HCT116 (cell line): ENCODE data around the gene ZNF576. TPM values are rescaled to one million over a fixed set of nuclear protein-coding genes. Genes with fewer than 3 reads are reported as not detected.

Experiments
- ATAC-seq: fragments of 200-7000 bp; cut with Tn5 transposase; 2 replicates; pipeline ENCODE4 v1.9.1; 2020; ENCODE audit warnings: mild to moderate bottlenecking, moderate library complexity
- BruUV-seq: library from RNA; stranded (reverse); fragments of 400-500 nt; replicated peaks from 2 replicates; lab custom pipeline; 2021; lab: Mats Ljungman, UMichigan
- CTCF ChIA-PET: fragments of 300-600 bp; sonication (Branson Sonifier 250); formaldehyde crosslinking; loops from one replicate; lab custom pipeline; 2021; ENCODE audit warnings: antibody characterized with exemption; lab: Charles Lee
- POLR2A ChIA-PET: fragments of 300-600, 350-600 bp; sonication (Branson Sonifier 250); formaldehyde crosslinking; loops from one replicate; lab custom pipeline; 2021; ENCODE audit warnings: antibody characterized with exemption; lab: Charles Lee
- RAD21 ChIA-PET, 2 experiments: fragments of 300-600 bp; sonication (Branson Sonifier 250); formaldehyde crosslinking; loops; one replicate each; lab custom pipeline; 2023; ENCODE audit warnings: low total read pairs in 2 of 2; ENCODE audit not compliant: uncharacterized antibody in 2 of 2, unreplicated experiment in 2 of 2, low non-redundant PET in 1 of 2; lab: Charles Lee
- DNase-seq: peaks from one replicate; pipeline ENCODE4 v3.0.0-alpha.2; 2010; ENCODE audit warnings: low read depth, low spot score
- H2AFZ ChIP-seq: fragments of 200-600 bp; shearing (Covaris generic), sonication (generic); 2 replicates; pipeline ENCODE4 v1.6.1; 2017; ENCODE audit warnings: low read depth, mixed run types, mixed read lengths, antibody characterized with exemption, low read length; ENCODE audit not compliant: poor library complexity, severe bottlenecking
- H3K27ac ChIP-seq: 2 replicates; pipeline ENCODE4 v1.5.1; 2012; ENCODE audit warnings: low read depth, low read length
- H3K27me3 ChIP-seq: fragments of 200-600 bp; sonication (generic); 2 replicates; pipeline ENCODE4 v1.6.1; 2016; ENCODE audit warnings: mixed run types, low read length, mixed read lengths; ENCODE audit not compliant: insufficient read depth
- H3K36me3 ChIP-seq, 2 experiments: fragments of 200-500 bp in 1 of 2; fragments of 200-600 bp in 1 of 2; sonication (Bioruptor generic) in 1 of 2; sonication (generic) in 1 of 2; 2 replicates each; pipeline versions ENCODE4 v1.5.1 to v1.6.1; 2014 to 2016; ENCODE audit warnings: low read length in 2 of 2, inconsistent platforms in 1 of 2, mixed read lengths in 1 of 2, mixed run types in 1 of 2; ENCODE audit not compliant: insufficient read depth in 2 of 2, control insufficient read depth in 1 of 2
- H3K4me1 ChIP-seq, 2 experiments: fragments of 200-600 bp in 1 of 2; sonication (generic) in 1 of 2; 2 replicates each; pipeline versions ENCODE4 v1.5.1 to v1.6.1; 2012 to 2017; ENCODE audit warnings: low read length in 2 of 2, inconsistent platforms in 1 of 2, mild to moderate bottlenecking in 1 of 2, mixed read lengths in 1 of 2, mixed run types in 1 of 2, moderate library complexity in 1 of 2; ENCODE audit not compliant: insufficient read depth in 2 of 2, control insufficient read depth in 1 of 2
- H3K4me2 ChIP-seq: fragments of 200-600 bp; sonication (generic); 2 replicates; pipeline ENCODE4 v1.6.1; 2017; ENCODE audit warnings: mixed run types, low read length, mixed read lengths
- H3K4me3 ChIP-seq, 2 experiments: fragments of 200-600 bp in 1 of 2; sonication (generic) in 1 of 2; replicated peaks in 1 of 2; 2 replicates each; pipeline ENCODE4 v1.5.1; 2011 to 2016; ENCODE audit warnings: low read length in 2 of 2, control low read depth in 1 of 2, low read depth in 1 of 2, mild to moderate bottlenecking in 1 of 2, mixed read lengths in 1 of 2, mixed run types in 1 of 2
- H3K79me2 ChIP-seq: fragments of 200-600 bp; sonication (generic); 2 replicates; pipeline ENCODE4 v1.6.1; 2017; ENCODE audit warnings: mild to moderate bottlenecking, mixed run types, low read length, moderate library complexity, mixed read lengths; ENCODE audit not compliant: insufficient read depth
- H3K9ac ChIP-seq: fragments of 200-600 bp; sonication (generic); 2 replicates; pipeline ENCODE4 v1.6.1; 2016; ENCODE audit warnings: low read length, mixed read lengths
- H3K9me2 ChIP-seq: fragments of 200-600 bp; sonication (generic), shearing (Covaris generic); 2 replicates; pipeline ENCODE4 v1.6.1; 2017; ENCODE audit warnings: mixed run types, mild to moderate bottlenecking, moderate library complexity; ENCODE audit not compliant: insufficient read depth
- H3K9me3 ChIP-seq, 2 experiments: fragments of 200-500 bp in 1 of 2; fragments of 200-600 bp in 1 of 2; sonication (Bioruptor generic) in 1 of 2; sonication (generic) in 1 of 2; 2 replicates each; pipeline ENCODE4 v1.6.1; 2014 to 2017; ENCODE audit warnings: low read length in 2 of 2, mixed read lengths in 2 of 2, inconsistent platforms in 1 of 2, low read depth in 1 of 2, mild to moderate bottlenecking in 1 of 2, mixed run types in 1 of 2, moderate library complexity in 1 of 2; ENCODE audit not compliant: control insufficient read depth in 1 of 2, insufficient read depth in 1 of 2
- H4K20me1 ChIP-seq: fragments of 200-600 bp; sonication (generic), shearing (Covaris generic); 2 replicates; pipeline ENCODE4 v1.6.1; 2017; ENCODE audit warnings: mixed run types, mild to moderate bottlenecking, moderate library complexity; ENCODE audit not compliant: insufficient read depth
- EGR1 ChIP-seq: IDR thresholded peaks from 2 replicates; pipeline ENCODE4 v1.6.1; 2012; ENCODE audit warnings: low read depth
- EZH2phosphoT487 ChIP-seq: fragments of 200-600 bp; IDR thresholded peaks from 2 replicates; pipeline ENCODE4 v1.6.1; 2018; ENCODE audit warnings: antibody characterized with exemption, borderline replicate concordance
- POLR2A ChIP-seq: IDR thresholded peaks from 2 replicates; pipeline ENCODE4 v1.7.0; 2011; ENCODE audit warnings: borderline replicate concordance; ENCODE audit not compliant: insufficient read depth, insufficient read length; ENCODE audit errors: extremely low read depth
- POLR2AphosphoS5 ChIP-seq: IDR thresholded peaks from 2 replicates; pipeline ENCODE4 v1.6.1; 2011; ENCODE audit warnings: mild to moderate bottlenecking, low read depth, low read length, moderate library complexity
- RAD21 ChIP-seq: IDR thresholded peaks from 2 replicates; pipeline ENCODE4 v1.6.1; 2012; ENCODE audit warnings: low read depth, mild to moderate bottlenecking
- REST ChIP-seq: IDR thresholded peaks from 2 replicates; pipeline ENCODE4 v1.6.1; 2012; ENCODE audit warnings: low read depth
- SRF ChIP-seq: IDR thresholded peaks from 2 replicates; pipeline ENCODE4 v1.6.1; 2012; ENCODE audit warnings: low read depth
- TCF7L2 ChIP-seq: IDR thresholded peaks from 2 replicates; pipeline ENCODE4 v1.7.0; 2011; ENCODE audit warnings: borderline replicate concordance, inconsistent platforms; ENCODE audit not compliant: insufficient read depth, insufficient read length; ENCODE audit errors: extremely low read depth
- ZNF274 ChIP-seq: fragments of 200-500 bp; sonication (Bioruptor generic); IDR thresholded peaks from 2 replicates; pipeline ENCODE4 v1.6.1; 2014; ENCODE audit warnings: mild to moderate bottlenecking, low read depth, low read length, inconsistent platforms
- intact Hi-C: fragments of 100-400 bp; cut with micrococcal nuclease; formaldehyde crosslinking; loops from 2 replicates; pipeline ENCODE4 v1.10.0; 2022
- total RNA-seq: library from RNA; stranded (reverse); gene quantifications from one replicate; pipeline ENCODE4 v1.2.1, GENCODE V29; 2021; ENCODE audit not compliant: unreplicated experiment
- TF ChIP-seq, protein P1 (sequence below): IDR thresholded peaks from 2 replicates; pipeline ENCODE4 v1.6.1; 2012
- TF ChIP-seq, protein P2 (sequence below): IDR thresholded peaks from 2 replicates; pipeline ENCODE4 v1.6.1; 2011; ENCODE audit warnings: mild to moderate bottlenecking, low read length, moderate library complexity; ENCODE audit not compliant: insufficient replicate concordance; ENCODE audit errors: extremely low read depth

The ZNF576 gene
- total RNA-seq, 1 experiment from 2014 or later = 11.2 TPM

GRCh38 chr19:43569657-43570056 is 26.7 kb upstream of the ZNF576 start (continued):
- TF ChIP-seq REST (no peak), ZNF274 (no peak), RAD21 (no peak), EGR1 (no peak), SRF (no peak), POLR2A (no peak)
- TF ChIP-seq, protein P1, sequence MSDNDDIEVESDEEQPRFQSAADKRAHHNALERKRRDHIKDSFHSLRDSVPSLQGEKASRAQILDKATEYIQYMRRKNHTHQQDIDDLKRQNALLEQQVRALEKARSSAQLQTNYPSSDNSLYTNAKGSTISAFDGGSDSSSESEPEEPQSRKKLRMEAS = no peak

DNA sequence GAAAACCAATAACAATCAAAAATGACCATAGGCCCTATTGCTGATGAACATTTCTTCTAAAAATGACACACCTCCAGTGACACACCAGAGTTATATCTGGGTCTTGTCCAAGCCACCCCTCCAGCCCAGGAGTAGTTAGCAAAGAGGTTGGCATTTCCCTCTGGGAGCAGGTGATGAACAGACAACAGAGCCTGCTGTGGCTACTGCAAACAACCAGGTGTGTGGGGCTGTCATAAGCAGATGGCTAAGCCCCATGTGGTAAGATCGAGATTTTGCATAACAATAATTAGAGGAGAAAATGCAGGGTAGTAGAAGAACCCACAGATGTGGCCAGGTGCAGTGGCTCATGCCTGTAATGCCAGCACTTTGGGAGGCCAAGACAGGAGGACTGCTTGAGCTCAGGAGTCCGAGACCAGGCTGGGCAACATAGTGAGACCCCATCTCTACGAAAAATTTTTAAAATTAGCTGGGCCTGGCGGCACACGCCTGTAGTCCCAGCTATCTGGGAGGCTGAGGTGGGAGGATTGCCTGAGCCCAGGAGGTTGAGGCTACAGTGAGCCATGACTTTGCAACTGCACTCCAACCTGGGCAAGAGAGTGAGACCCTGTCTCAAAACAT is 26.1 kb upstream of the ZNF576 start:
- no peaks in the 10 kb centered on the region for H3K36me3 ChIP-seq
- RAD21 ChIA-PET = no interaction called here
- no peaks in the 10 kb centered on the region for H3K9me2 ChIP-seq
- H3K4me2 ChIP-seq = no peak overlapping the region
- H4K20me1 ChIP-seq = no peaks in the 10 kb centered on the region
- no peak overlapping the region for H3K4me3 ChIP-seq
- no peak for ATAC-seq
- intact Hi-C loops = no loop called here
- DNase-seq = no peak
- no TSS peak for BruUV-seq
- H2AFZ ChIP-seq = no peak overlapping the region
- CTCF ChIA-PET = no interaction called here
- no peak overlapping the region for H3K27ac ChIP-seq
- POLR2A ChIA-PET = no interaction called here
- H3K9ac ChIP-seq = no peak overlapping the region
- peaks cover 10% of the 10 kb centered on the region; the same call in 1 of the 2 replicates for H3K79me2 ChIP-seq
- peaks cover 5% of the 10 kb centered on the region in 2 experiments; a peak in 2 of 4 replicates for H3K4me1 ChIP-seq
- H3K9me3 ChIP-seq = no peaks in the 10 kb centered on the region
- no peaks in the 10 kb centered on the region for H3K27me3 ChIP-seq
- TF ChIP-seq POLR2A (no peak), REST (no peak), TCF7L2 (no peak), EGR1 (no peak), RAD21 (no peak), SRF (no peak), EZH2phosphoT487 (no peak), POLR2AphosphoS5 (no peak)
- TF ChIP-seq, protein P2, sequence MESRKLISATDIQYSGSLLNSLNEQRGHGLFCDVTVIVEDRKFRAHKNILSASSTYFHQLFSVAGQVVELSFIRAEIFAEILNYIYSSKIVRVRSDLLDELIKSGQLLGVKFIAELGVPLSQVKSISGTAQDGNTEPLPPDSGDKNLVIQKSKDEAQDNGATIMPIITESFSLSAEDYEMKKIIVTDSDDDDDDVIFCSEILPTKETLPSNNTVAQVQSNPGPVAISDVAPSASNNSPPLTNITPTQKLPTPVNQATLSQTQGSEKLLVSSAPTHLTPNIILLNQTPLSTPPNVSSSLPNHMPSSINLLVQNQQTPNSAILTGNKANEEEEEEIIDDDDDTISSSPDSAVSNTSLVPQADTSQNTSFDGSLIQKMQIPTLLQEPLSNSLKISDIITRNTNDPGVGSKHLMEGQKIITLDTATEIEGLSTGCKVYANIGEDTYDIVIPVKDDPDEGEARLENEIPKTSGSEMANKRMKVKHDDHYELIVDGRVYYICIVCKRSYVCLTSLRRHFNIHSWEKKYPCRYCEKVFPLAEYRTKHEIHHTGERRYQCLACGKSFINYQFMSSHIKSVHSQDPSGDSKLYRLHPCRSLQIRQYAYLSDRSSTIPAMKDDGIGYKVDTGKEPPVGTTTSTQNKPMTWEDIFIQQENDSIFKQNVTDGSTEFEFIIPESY = no peak
